Measurements from ENCODE around the gene ADK.
"Not testable (repeated sequence)": the region's sequence is repeated elsewhere in the genome, so short reads cannot be mapped to it uniquely, and the experiment has no call there.

The ADK gene

GRCh38 chr10:74140553-74140952 lies 10.5 kb upstream of the ADK start:
- no peak for DNase-seq (ENCODE audit: low read depth in 1 of 2, low spot score in 1 of 2)

GRCh38 chr10:74145133-74145532 lies 5.9 kb upstream of the ADK start:
- DNase-seq (ENCODE audit: low read depth in 1 of 2, low spot score in 1 of 2): no peak

DNA sequence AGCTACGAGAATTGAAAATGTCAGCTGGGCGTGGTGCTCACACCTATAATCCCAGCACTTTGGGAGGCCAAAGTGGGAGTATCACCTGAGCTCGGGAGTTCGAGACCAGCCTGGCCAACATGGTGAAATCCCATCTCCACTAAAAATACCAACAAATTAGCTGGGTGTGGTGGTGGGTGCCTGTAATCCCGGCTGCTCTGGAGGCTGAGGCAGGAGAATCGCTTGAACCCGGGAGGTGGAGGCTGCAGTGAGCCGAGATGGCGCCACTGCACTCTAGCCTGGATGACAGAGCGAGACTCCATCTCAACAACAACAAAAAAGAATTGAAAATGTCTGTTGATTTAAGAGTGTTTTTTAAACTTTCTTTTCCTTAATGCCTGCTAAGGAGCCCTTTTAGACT lies 4.0 kb upstream of the ADK start:
- DNase-seq (ENCODE audit: low read depth in 1 of 2, low spot score in 1 of 2): not testable (repeated sequence)

- DNase-seq (ENCODE audit: low read depth in 1 of 2, low spot score in 1 of 2): peak; percentile 59 to 68
Measured at GRCh38 chr10:74150204-74150989, 624 bp upstream of the ADK start, which contains the start of gene AP3M1. AP3M1 (minus strand) TSS chr10:74150828; CDS start chr10:74138379, 12,449 bp downstream.

DNA sequence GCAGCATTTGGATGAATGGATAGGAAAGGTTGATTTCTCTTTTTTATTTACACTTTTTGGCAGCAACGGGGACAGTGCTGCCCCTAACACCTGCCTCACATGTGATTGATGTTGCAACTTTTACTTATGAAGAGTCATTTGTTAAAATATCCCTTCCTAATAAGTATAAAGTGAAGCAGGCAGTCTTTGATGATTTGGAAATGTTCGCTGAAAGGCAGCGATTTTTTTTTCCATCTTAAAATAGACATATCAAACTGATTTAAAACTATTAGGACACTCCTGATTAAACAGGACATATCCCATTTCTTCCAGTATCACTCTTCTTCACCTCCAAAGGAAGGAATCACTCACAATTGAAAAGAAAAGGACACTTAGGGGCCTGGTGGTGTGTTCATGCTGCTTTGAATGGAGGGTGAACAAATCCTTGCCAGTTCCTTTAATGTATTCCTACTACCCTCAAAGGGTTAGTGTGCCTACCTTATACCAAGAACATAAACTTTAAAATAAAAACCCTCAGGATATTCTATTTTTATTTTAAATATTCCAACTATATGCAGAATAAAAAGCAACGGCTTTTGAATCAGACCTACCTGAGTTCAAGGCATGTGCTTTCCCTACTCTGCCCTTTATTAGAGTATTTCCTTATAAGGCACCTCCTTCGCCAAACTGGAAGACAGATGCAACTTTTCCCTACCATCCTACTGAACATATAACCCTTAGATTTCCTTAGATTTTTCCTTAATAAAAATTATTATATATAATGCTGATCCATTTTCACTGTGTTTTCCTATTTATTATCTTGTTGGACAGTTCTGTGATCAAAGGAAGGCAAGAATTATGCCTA lies 1.1 kb downstream of the ADK start:
- no peak for DNase-seq (ENCODE audit: low read depth in 1 of 2, low spot score in 1 of 2)

- no peak for DNase-seq (ENCODE audit: low read depth in 1 of 2, low spot score in 1 of 2)
Measured at GRCh38 chr10:74153123-74153522, 2.1 kb downstream of the ADK start.

DNA sequence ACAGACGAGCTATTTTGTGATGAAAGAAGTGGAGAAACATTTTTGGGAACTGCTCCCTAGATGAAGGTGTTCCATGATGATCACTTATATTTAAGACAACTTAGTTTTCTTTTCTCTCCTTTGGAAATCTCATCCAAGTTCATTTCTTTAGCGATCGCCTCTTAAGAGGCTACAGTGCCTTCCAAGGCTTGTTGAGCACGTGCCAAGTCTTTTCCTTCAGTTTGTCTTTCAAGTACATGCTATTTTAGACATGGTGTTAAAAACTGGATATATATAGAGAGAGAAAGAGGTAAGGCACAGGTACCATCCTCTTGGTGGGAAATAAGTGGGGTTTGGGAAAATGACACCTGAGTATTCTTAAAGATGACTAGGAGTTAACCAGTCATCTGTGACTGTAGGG lies 2.7 kb downstream of the ADK start:
- no peak for DNase-seq (ENCODE audit: low read depth in 1 of 2, low spot score in 1 of 2)

DNA sequence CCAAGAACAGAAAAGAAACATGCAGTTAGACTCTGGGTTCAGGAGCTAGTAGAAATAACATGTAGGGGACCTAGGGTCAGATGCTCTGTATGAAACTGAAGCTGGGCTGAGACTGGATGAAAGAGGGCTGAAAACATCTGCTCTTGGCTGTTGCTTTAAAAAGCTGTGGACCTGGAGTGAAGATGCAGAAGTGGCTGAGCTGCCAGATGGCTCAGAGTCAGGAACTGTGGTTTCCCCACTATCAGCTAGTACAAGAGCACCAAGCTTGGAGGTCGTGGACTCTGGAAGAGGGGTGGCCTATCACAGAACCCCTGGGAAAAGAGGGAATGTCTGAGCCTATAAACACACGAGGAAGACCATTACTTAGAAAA lies 5.9 kb downstream of the ADK start:
- DNase-seq (ENCODE audit: low read depth in 1 of 2, low spot score in 1 of 2): no peak

DNA sequence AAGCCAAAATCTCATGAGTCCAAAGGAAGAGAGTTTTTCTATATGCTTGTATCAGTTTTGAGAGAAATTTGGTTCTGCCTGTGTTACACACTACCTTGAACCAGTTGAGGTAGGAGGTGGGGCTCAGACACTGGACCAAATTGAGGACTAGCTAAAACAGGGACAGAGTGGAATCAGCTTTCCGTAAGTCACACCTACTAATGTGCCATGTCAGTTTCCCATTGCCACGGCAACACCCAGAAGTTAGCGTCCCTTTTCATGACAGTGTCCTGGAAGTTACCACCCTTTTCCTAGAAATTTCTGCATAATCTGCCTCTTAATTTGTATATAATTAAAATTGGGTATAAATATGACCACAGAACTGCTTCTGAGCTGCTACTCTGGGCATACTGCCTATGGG lies 9.0 kb downstream of the ADK start:
- DNase-seq (ENCODE audit: low read depth in 1 of 2, low spot score in 1 of 2): no peak

- no peak for DNase-seq (ENCODE audit: low read depth in 1 of 2, low spot score in 1 of 2)
Measured at GRCh38 chr10:74163319-74164068, 12.5 kb downstream of the ADK start.

DNA sequence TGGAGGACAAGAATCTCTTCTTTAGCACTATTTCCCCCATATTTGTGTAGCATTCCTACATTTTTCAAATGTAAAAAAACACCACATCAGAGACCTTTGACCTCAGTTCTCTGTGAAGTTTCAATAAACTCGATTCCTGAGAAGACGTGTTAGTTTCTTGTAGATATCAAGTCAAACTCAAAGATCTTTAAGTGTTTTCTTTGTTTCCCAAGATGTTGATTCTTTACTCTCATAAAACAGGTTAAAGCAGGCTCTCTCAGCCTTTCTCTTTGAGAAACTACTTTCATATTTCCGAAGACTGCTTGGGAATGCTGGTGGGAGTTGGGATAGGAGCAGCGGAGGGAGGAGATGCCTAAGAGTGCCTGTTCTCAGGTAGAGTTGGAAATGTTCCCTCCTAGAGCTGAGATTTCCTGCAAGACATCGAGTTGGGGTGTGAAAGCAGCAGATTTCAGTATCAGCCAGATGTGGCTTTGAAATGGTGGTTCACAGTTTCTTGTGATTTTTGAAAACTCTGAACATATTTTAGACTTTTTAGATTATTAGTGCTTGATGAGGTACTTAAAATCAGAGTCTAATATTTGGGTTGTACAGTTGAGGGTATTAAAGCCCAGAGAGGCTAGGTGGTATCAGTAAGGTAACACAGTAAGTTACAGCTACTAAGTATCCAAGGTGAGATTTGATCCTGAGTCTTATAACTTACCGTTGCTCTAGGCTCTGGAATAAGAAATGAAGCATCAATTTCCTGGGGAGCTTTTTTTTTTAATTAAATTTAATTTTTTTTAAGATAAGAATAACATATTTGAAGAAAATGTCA lies 13.9 kb downstream of the ADK start:
- DNase-seq (ENCODE audit: low read depth in 1 of 2, low spot score in 1 of 2): no peak

DNA sequence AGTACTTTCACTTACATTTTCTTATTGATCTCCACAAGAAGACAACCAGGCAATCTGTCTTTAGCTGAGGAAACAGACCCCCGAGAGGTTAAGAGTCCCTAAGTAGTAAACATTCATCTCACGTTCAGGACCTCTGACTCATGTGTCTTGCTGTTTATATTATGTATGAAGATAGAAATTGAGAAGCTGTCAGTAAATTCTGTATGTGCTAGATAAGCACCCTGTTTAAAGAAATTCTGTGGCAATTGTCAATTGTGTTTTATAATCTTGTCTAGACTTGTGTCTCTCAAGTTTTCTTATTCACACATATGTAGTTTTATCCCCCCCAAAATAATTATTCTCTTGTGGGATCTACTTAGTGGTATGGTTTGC lies 14.5 kb downstream of the ADK start:
- DNase-seq (ENCODE audit: low read depth in 1 of 2, low spot score in 1 of 2): no peak

- DNase-seq (ENCODE audit: low read depth in 1 of 2, low spot score in 1 of 2): no peak
Measured at GRCh38 chr10:74167443-74167842, 16.4 kb downstream of the ADK start.

DNA sequence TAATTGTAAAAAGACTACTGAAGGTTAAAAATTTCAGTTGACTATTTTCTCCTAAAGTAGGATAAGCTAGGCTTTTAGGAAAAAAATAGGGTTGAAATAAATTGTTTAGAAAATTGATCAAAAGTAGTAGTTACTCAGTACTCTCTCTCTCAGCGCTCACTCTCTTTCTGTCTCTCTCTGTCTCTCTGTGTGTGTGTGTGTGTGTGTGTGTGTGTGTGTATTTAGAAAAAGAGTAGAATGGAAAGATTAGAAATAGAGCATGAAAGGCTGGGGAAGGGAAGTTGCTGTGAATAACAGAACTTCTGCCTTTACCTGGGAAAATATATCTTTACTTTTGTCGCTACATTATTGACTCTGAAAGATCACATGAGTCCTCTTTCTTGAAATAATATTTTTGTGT lies 20.6 kb downstream of the ADK start:
- no peak for DNase-seq (ENCODE audit: low read depth in 1 of 2, low spot score in 1 of 2)

- no peak for DNase-seq (ENCODE audit: low read depth in 1 of 2, low spot score in 1 of 2)
Measured at GRCh38 chr10:74174521-74174920, 23.5 kb downstream of the ADK start.

DNA sequence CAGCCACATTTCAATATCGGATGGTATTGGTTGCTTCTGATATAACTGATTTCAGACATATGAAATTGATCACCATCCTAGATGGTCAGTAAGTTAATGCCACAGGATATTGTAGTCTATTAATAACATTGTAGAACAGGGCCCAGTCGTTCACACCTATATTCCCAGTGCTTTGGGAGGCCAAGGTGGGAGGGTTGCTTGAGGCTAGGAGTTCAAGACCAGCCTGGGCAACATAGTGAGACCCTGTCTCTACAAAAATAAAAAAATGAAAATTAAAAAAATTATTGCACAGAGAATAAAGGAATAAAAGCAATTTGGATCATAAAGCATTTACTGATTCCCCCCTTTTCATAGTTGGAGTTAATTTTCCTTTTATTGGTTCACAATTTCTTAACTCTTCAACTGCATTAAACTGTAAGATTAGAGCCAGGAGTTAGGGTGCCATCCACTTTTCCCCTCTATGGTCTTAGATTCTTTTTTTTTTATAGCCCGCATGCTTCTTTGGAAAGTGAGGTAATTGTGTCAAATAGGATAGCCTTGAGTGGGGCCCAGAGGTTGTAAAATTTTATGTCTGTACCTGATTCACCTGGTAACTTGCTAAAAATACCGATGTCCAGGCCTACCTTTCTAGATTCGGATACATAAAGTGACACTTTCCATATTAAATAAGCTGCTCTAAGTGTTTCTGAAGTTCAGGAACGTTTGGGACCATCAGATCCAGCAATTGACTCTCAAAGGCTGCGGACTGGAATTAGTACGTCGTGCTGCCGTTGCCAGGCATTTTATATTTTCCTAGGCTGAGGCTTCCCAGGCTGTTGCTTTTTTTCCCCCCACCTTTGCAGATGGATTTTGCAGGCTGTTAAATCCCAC lies 24.7 kb downstream of the ADK start:
- no peak for DNase-seq (ENCODE audit: low read depth in 1 of 2, low spot score in 1 of 2)

DNA sequence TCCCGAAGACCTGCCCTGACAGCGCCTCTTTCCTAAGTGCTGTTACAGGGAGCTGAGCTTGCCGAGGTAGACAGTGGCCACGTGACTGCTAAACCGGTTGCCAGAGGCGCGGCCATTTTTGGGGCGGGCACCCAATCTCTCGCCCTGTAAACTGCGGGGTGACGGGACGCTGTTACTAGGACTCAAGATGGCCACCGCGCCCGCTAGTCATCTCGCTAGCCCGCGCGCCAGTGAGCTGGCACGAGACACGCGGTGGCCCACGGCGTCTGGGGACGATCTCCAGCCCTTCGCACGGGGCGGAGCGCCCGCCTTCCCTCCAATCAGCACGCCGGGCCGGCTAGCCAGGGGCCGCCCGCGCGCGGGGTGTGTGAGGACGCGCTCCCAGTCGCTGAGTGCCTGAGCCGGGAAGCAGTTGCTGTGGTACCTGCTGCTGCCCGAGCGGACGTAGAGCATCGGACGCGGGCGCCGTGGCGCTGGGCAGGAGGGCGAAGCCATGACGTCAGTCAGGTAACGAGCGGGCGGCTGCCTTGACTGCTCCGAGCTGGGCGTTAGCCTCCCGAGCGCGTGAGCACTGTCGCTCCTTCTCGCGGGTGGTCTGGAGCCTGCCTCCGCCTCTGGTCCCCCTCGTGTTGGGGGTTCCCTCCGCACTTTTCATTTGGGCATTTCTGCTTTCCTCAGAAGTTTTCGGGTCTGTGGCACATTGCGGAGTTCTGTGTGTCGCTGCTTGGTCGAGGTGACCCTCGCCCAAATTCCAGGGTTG lies 25.5 kb downstream of the ADK start:
- peak; percentile 92 to 94 for DNase-seq (ENCODE audit: low read depth in 1 of 2, low spot score in 1 of 2)

DNA sequence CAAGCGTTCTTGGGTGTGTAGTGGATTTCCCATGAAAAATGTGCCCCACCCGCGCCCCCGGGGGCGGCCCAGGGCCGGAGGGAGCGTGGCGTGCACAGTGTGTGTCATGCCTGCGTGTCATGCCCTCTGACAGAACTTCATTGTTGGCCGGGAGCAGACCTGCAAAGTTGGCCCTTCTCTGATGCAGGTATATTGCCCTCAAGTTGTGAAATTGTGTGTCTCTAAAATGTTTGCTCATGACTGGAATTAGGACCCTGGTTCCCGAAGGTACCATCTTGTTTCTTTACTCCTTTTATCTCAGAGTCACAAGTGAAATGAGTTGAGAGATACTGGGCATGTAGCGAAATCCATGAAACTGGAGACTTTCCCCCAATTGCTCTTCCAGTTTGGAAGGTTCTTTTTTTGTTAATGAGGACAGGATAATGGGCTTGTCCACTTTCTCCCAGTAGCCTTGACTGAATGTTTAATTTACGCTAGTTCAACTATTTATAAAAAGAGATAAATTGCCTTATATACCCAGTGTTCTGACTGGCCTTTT lies 26.2 kb downstream of the ADK start:
- DNase-seq (ENCODE audit: low read depth in 1 of 2, low spot score in 1 of 2): peak in 1 of 2 donors; percentile 29

Data from activated T-helper 1 cell treated with anti-CD3 and anti-CD28 coated beads, Interleukin-2, amount 50 U/mL, for 16 hours (primary cell).